HG02623 (cell line): ENCODE data around the gene MIGA1.
"Not testable (repeated sequence)": the region's sequence is repeated elsewhere in the genome, so short reads cannot be mapped to it uniquely, and the experiment has no call there.

ENCODE experiments used
- ATAC-seq: cut with Tn5 transposase; IDR thresholded peaks from one replicate; pipeline ENCODE4 v1.9.1; 2021; ENCODE audit warnings: moderate library complexity; ENCODE audit not compliant: unreplicated experiment

The MIGA1 gene

DNA sequence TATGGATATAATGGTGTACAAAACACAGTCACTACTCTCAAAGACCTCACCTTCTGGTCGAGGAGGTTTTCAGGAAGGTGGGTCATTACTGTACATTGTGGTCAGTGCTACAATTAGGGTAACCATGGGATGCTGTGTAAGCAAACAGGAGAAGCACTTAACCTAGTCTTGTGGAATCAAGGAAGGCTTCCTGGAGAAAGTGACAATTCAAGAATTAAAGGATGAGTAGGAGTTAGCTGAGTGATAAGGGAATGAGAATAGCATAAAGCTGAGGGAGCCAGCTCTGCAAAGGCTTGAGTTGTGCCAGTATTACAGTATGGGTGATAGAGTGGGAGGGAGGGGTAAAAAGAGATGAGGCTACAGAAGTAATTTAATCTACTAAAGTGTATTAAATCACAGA, 126.2 kb downstream of the MIGA1 start:
- no peak for ATAC-seq

DNA sequence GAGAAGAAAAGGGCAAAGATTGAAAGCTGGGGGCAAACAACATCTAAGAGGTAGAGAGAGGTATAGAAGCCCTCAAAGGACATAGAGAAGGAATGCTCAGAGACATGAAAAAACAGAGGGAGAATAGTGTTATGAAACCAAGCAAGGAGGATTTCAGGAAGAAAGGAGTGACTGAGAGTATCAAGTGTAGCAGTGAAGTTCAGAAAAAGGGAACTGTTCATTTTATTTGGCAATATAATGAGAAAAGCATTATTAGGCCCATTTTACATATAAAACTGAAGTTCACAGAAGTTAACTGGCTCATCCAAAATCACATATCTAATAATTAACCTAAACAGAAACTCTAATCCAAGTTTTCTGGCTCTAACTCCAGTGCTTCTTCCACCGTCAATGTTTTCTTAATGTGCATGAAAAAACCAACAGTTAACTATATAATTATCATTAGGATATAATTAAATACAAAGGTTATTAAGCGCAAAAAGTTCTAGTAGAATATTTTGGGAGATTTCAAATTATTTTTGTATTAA, 126.6 kb downstream of the MIGA1 start:
- no peak for ATAC-seq

DNA sequence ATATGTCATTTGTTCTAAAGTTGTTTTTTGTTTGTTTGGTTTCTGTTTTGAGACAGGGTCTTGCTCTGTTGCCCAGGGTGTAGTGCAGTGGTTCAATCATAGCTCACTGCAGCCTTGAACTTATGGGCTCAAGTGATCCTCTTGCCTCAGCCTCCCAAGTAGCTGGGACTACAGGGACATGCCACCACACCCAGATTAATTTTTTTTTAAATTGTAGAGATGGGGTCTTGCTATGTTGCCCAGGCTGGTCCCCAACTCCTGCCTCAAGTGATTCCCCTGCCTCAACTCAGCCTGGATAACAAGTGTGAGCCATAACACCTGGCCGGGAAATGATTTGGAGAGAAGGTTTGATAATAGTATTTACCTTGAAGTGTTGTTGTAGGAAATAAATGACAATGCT, 127.2 kb downstream of the MIGA1 start:
- no peak for ATAC-seq

DNA sequence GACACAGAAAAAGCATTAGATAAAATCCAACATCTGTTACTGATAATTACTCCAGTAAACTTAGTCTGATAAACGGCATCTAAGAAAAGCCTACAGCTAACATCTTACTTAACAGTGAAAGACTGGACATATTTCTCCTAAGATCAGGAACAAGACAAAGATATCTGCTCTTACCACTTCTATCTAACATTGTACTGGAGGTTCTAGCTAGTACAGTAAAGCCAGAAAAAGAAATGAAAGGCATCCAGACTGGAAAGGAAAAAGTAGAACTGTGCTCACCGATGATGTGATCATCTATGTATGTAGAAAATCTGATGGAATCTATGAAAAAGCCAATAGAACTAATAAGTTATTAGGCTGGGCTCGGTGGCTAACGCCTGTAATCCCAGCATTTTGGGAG, 130.7 kb downstream of the MIGA1 start:
- no peak for ATAC-seq

DNA sequence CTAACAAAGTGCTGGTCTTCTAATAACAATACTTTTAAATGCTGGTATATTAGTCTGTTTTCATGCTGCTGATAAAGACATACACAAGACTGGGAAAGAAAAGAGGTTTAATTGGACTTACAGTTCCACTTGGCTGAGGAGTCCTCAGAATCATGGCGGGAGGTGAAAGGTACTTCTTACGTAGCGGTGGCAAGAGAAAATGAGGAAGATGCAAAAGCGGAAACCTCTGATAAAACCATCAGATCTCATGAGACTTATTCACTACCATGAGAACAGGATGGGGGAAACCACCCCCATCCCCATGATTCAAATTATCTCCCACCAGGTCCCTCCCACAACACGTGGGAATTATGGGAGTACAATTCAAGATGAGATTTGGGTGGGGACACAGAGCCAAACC, 139.5 kb downstream of the MIGA1 start:
- ATAC-seq, result not testable (repeated sequence)

DNA sequence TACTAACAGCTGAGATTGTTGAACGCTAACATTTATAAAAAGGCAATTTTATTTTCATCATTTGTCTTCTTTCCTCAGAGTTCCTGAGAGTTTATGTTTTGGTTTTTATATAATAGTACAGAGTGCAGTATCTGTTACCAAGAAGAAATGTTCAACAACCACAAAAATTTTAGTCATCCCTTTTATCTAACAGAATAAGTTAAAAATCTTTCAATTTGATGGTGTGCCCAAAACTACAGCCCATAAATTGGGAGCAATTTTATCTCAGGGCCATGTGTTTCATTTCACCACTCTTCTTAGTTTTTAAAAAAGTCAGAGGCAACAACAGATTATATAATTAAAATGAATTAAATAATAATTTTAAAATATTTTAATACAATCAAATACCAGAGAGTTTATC, 146.1 kb downstream of the MIGA1 start:
- no peak for ATAC-seq

DNA sequence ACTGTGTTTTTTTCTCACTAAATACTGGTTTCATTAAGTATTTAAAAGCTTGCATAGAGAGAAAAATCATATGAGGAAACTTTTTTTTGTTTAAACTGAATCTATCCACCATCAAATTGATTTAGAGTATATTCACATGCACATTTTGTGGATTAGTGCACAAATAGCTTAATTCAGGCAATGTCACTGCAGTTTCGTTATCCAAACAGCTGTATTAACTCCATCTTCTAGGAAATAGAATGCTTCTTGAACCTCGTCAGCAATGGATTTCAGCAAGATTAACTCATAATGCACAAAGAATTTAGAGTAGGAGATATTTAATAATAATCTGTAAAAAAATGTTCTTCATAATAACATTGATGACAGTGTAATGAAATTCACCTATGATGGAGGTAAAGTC, 146.5 kb downstream of the MIGA1 start:
- no peak for ATAC-seq

DNA sequence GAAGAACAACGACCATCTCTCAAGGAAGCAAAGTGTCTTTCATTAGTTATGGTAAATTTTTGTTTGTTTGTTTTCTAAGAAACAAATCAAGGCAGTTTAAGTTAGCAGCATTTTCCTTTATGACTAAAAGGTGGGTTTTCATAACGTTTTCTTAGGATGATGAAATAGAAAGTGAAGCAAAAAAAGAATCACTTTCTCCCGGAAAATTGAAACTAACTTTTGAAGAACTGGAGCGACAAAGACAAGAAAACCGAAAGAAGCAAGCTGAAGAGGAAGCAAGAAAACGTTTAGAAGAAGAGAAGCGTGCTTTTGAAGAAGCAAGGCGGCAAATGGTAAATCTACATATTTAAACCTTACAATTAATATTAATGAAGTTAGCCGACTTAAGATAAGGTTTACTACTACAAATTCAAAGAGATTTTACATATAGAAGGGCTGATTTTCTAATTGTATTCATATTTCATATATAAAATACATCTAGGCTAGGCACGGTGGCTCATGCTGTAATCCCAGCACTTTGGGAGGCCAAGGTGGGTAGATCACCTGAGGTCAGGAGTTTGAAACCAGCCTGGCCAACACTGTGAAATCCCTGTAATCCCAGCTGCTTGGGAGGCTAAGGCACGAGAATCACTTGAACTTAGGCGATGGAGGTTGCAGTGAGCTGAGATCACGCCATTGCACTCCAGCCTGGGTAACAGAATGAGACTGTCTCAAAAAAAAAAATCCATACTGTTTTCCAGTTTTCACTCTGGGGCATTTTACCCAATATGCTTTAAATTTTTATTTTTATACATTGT, 147.3 kb downstream of the MIGA1 start:
- no peak for ATAC-seq

DNA sequence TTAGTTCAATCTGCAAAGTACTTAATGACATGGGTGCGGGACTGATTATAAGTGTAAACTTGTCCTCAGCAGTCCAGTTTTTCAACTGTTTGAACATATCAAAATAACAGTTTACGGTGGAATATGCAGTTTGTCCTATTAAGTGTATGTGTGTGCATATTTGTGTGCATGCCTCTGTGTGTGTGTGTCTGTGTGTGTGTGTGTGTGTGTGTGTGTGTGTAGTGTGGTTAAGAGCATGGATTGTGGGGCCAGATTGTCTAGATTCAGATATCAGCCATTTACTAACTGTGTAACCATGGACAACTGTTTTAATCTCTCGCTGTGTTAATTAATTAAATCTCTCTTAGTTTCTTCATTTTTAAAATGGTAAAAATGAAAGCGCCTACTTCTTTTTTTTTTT, 148.0 kb downstream of the MIGA1 start:
- no peak for ATAC-seq
